HEK293T (cell line): ENCODE measurements around the gene SRGAP3.

Experiments
- ARNT ChIP-seq: fragments of 450-650 bp; IDR thresholded peaks from 2 replicates; pipeline ENCODE4 v1.6.1; 2017; ENCODE audit warnings: mild to moderate bottlenecking
- BHLHE40 ChIP-seq: fragments of 450-650 bp; IDR thresholded peaks from 2 replicates; pipeline ENCODE4 v1.6.1; 2016; ENCODE audit warnings: mild to moderate bottlenecking, moderate library complexity, borderline replicate concordance
- CTBP1 ChIP-seq: fragments of 450-650 bp; IDR thresholded peaks from 2 replicates; pipeline ENCODE4 v1.6.1; 2016; ENCODE audit warnings: borderline replicate concordance
- FOXA1 ChIP-seq: fragments of 450-650 bp; IDR thresholded peaks from 2 replicates; pipeline ENCODE4 v1.6.1; 2016; ENCODE audit warnings: mild to moderate bottlenecking
- FOXK2 ChIP-seq: fragments of 450-650 bp; IDR thresholded peaks from 2 replicates; pipeline ENCODE4 v1.6.1; 2016; ENCODE audit warnings: mild to moderate bottlenecking
- FOXM1 ChIP-seq: fragments of 450-650 bp; IDR thresholded peaks from 2 replicates; pipeline ENCODE4 v1.6.1; 2017; ENCODE audit warnings: mild to moderate bottlenecking, borderline replicate concordance
- HDGF ChIP-seq: fragments of 450-650 bp; IDR thresholded peaks from 2 replicates; pipeline ENCODE4 v1.6.1; 2017; ENCODE audit warnings: antibody characterized with exemption, borderline replicate concordance
- L3MBTL2 ChIP-seq: fragments of 450-650 bp; conservative IDR thresholded peaks from 2 replicates; pipeline ENCODE4 v1.6.1; 2016; ENCODE audit warnings: mild to moderate bottlenecking
- LEF1 ChIP-seq: fragments of 450-650 bp; IDR thresholded peaks from 2 replicates; pipeline ENCODE4 v1.6.1; 2017; ENCODE audit warnings: mild to moderate bottlenecking, borderline replicate concordance
- NFRKB ChIP-seq: fragments of 450-650 bp; IDR thresholded peaks from 2 replicates; pipeline ENCODE4 v1.6.1; 2016; ENCODE audit warnings: mild to moderate bottlenecking, moderate library complexity
- SP1 ChIP-seq: fragments of 450-650 bp; IDR thresholded peaks from 2 replicates; pipeline ENCODE4 v1.6.1; 2017
- SUZ12 ChIP-seq: fragments of 450-650 bp; IDR thresholded peaks from 2 replicates; pipeline ENCODE4 v1.6.1; 2016; ENCODE audit warnings: mild to moderate bottlenecking
- ZNF384 ChIP-seq: fragments of 450-650 bp; IDR thresholded peaks from 2 replicates; pipeline ENCODE4 v1.6.1; 2016
- TF ChIP-seq, protein P1 (sequence below): fragments of 450-650 bp; IDR thresholded peaks from 2 replicates; pipeline ENCODE4 v1.6.1; 2016

GRCh38 chr3:8997151-8997550, 252.3 kb downstream of the SRGAP3 start:
- no peak for TF ChIP-seq FOXK2
- TF ChIP-seq SP1: no peak
- TF ChIP-seq FOXA1: no peak
- no peak for TF ChIP-seq NFRKB
- TF ChIP-seq FOXM1: no peak
- TF ChIP-seq HDGF: no peak
- TF ChIP-seq, protein P1, sequence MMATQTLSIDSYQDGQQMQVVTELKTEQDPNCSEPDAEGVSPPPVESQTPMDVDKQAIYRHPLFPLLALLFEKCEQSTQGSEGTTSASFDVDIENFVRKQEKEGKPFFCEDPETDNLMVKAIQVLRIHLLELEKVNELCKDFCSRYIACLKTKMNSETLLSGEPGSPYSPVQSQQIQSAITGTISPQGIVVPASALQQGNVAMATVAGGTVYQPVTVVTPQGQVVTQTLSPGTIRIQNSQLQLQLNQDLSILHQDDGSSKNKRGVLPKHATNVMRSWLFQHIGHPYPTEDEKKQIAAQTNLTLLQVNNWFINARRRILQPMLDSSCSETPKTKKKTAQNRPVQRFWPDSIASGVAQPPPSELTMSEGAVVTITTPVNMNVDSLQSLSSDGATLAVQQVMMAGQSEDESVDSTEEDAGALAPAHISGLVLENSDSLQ: no peak
- TF ChIP-seq LEF1: no peak
- TF ChIP-seq BHLHE40: no peak
- TF ChIP-seq ARNT: no peak
- TF ChIP-seq SUZ12: no peak
- TF ChIP-seq ZNF384: no peak
- no peak for TF ChIP-seq CTBP1
- no peak for TF ChIP-seq L3MBTL2
